Measurements from ENCODE around the gene PKN2. TPM values are rescaled to one million over a fixed set of nuclear protein-coding genes. Genes with fewer than 3 reads are reported as not detected.

The PKN2 gene
- total RNA-seq, 4 donors from 2014 or later = 47.5 to 89.9 (median 55.5) TPM

GRCh38 chr1:88746916-88747315 lies 62.8 kb downstream of the PKN2 start:
- intact Hi-C loops (cut with DNase I) = no loop called here
- no peak overlapping the region for H3K27ac ChIP-seq
- H3K9me3 ChIP-seq = no peaks in the 10 kb centered on the region
- H3K4me1 ChIP-seq = no peaks in the 10 kb centered on the region
- no peaks in the 10 kb centered on the region for H3K36me3 ChIP-seq
- TF ChIP-seq CTCF (IDR thresholded peaks at IDR 0.05) = no peak
- TF ChIP-seq POLR2A (IDR thresholded peaks at IDR 0.05) = no peak
- H3K4me3 ChIP-seq (replicated peaks in 1 of 3) = no peak overlapping the region
- no peak for DNase-seq
- WGBS, 2 donors = 94 to 99% methylated on average over 2 of the region's 2 CpGs
- H3K27me3 ChIP-seq = no peaks in the 10 kb centered on the region

- H3K4me1 ChIP-seq = no peaks in the 10 kb centered on the region
- intact Hi-C loops (cut with DNase I) = no loop called here
- no peak overlapping the region for H3K4me3 ChIP-seq (replicated peaks in 1 of 3)
- 94 to 95% methylated on average over 4 of the region's 4 CpGs for WGBS, 2 donors
- H3K27me3 ChIP-seq = no peaks in the 10 kb centered on the region
- no peaks in the 10 kb centered on the region for H3K36me3 ChIP-seq
- no peak for DNase-seq
- no peak for TF ChIP-seq POLR2A (IDR thresholded peaks at IDR 0.05)
- no peak for TF ChIP-seq CTCF (IDR thresholded peaks at IDR 0.05)
- H3K9me3 ChIP-seq = no peaks in the 10 kb centered on the region
- no peak overlapping the region for H3K27ac ChIP-seq
Measured at GRCh38 chr1:88751714-88752113, 67.6 kb downstream of the PKN2 start.

GRCh38 chr1:88753506-88753905 lies 69.4 kb downstream of the PKN2 start:
- intact Hi-C loops (cut with DNase I) = no loop called here
- H3K4me3 ChIP-seq (replicated peaks in 1 of 3) = no peak overlapping the region

GRCh38 chr1:88763649-88764406 lies 79.8 kb downstream of the PKN2 start:
- 74 to 82% methylated on average over 1 of the region's 1 CpG for WGBS, 2 donors
- no peaks in the 10 kb centered on the region for H3K36me3 ChIP-seq
- no peak overlapping the region for H3K4me3 ChIP-seq (replicated peaks in 1 of 3)
- no peak for TF ChIP-seq CTCF (IDR thresholded peaks at IDR 0.05)
- TF ChIP-seq POLR2A (IDR thresholded peaks at IDR 0.05) = no peak
- DNase-seq = no peak
- H3K9me3 ChIP-seq = no peaks in the 10 kb centered on the region
- intact Hi-C loops (cut with DNase I) = no loop called here
- no peak overlapping the region for H3K27ac ChIP-seq
- no peaks in the 10 kb centered on the region for H3K4me1 ChIP-seq
- no peaks in the 10 kb centered on the region for H3K27me3 ChIP-seq

More at GRCh38 chr1:88753506-88753905, 69.4 kb downstream of the PKN2 start:
- Histone ChIP-seq H3K36me3 (no peaks in the 10 kb centered on the region), H3K27ac (no peak overlapping the region), H3K9me3 (no peaks in the 10 kb centered on the region), H3K27me3 (no peaks in the 10 kb centered on the region), H3K4me1 (no peaks in the 10 kb centered on the region)
- 98% methylated on average over 6 of the region's 6 CpGs for WGBS, 2 donors
- no peak for DNase-seq
- TF ChIP-seq CTCF (IDR thresholded peaks at IDR 0.05) (no peak), POLR2A (IDR thresholded peaks at IDR 0.05) (no peak)

GRCh38 chr1:88768187-88768586 lies 84.1 kb downstream of the PKN2 start:
- no peaks in the 10 kb centered on the region for H3K27me3 ChIP-seq
- DNase-seq = no peak
- no peaks in the 10 kb centered on the region for H3K4me1 ChIP-seq
- H3K36me3 ChIP-seq = no peaks in the 10 kb centered on the region
- intact Hi-C loops (cut with DNase I) = no loop called here
- H3K4me3 ChIP-seq (replicated peaks in 1 of 3) = no peak overlapping the region
- H3K9me3 ChIP-seq = no peaks in the 10 kb centered on the region
- no peak overlapping the region for H3K27ac ChIP-seq
- no peak for TF ChIP-seq CTCF (IDR thresholded peaks at IDR 0.05)
- no peak for TF ChIP-seq POLR2A (IDR thresholded peaks at IDR 0.05)

All from thyroid gland (tissue), 4 donors.